HuH-7 (cell line): ENCODE data around the gene ZNF555.

ENCODE experiments used
- DNase-seq: peaks from one replicate; pipeline ENCODE4 v3.0.0; 2011; ENCODE audit warnings: low spot score

The ZNF555 gene

GRCh38 chr19:2824129-2824528 lies 17.1 kb upstream of the ZNF555 start:
- DNase-seq, result no peak

DNA sequence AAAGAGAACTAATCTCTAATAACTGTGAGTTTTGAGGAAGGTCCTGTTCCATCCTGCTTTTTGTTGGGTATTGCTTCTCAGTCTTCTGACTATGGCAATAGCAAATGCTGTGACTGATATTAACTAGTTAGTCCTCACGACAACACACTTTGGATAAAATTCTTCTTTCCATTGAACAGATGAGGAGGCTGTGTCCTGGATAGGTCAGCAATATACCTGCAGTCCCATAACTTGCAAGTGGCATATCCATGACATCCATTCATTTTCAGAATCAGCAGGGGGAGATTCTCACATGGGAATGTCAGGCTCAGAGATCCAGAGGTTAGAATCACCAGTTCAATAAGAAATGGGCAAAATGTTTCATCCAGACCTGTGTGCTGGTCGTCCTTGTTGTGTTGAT lies 14.3 kb upstream of the ZNF555 start:
- DNase-seq, result no peak

- no peak for DNase-seq
Measured at GRCh38 chr19:2827840-2828489, 13.3 kb upstream of the ZNF555 start.

DNA sequence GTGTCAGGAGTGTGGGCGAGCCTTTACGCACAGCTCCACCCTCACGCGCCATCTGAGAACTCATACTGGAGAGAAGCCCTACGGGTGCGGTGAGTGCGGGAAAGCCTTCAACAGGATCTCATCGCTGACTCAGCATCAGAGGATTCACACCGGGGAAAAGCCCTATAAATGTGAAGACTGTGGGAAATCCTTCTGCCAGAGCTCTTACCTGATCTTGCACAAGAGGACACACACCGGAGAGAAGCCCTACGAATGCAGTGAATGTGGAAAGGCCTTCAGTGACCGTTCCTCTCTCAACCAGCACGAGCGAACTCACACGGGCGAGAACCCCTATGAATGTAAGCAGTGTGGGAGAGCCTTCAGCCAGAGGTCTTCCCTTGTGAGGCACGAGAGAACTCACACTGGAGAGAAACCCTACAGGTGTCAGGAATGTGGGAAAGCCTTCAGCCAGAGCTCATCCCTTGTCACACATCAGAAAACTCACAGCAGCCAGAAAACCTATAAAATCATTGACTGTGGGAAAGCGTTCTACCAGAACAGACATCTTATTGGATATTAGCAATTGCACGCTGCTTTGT lies 6.9 kb upstream of the ZNF555 start:
- DNase-seq, result no peak

DNA sequence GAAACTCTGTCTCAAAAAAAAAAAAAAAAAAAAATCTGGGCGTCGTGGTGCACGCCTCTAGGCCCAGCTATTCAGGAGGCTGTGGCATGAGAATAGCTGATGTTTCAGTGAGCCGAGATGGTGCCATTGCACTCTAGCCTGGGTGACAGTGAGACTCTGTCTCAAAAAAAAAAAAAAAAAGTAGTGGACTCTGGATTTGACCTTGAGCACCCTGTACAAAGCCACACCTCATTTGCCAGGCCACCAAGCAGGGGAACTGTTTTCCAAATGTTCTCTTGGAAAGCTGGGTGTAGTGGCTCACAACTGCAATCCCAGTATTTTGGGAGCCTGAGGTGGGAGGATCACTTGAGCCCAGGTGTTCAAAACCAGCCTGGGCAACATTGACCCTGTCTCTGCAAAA lies 3.8 kb upstream of the ZNF555 start:
- no peak for DNase-seq

- no peak for DNase-seq
Measured at GRCh38 chr19:2841855-2842574, 740 bp downstream of the ZNF555 start.

DNA sequence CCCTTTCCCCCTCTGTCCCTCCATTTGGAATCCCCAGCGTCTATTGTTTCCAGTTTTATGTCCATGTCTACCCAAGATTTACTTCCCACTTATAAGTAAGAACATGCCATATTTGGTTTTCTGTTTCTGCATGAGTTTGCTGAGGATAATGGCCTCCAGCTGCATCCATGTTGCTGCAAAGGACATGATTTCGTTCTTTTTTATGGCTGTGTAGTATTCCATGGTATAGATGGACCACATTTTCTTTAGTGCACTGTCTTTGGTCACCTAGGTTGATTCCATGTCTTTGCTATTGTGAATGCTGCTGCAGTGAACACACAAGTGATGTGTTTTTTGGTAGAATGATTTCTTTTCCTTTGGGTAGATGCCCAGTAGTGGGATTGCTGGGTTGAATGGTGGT lies 3.8 kb downstream of the ZNF555 start:
- DNase-seq, result no peak

GRCh38 chr19:2846180-2846894 lies 5.1 kb downstream of the ZNF555 start:
- no peak for DNase-seq

DNA sequence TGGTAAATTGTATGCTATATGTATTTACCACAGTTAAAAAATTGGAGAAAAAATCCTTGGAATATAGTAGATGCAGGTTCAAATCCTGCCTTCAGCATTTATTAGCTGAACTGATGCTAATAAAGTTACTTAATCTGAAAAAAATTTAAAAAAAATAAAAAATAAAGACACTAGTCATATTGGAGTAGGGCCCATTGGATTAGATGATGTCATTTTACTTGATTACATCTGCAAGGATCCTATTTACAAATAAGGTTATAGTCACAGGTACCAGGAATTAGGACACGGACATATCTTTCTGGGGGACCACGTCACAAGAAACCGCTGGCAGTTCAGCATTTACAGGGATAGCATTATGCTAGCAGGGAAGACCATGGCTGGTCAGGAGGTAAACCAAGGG lies 6.2 kb downstream of the ZNF555 start:
- DNase-seq, result no peak

DNA sequence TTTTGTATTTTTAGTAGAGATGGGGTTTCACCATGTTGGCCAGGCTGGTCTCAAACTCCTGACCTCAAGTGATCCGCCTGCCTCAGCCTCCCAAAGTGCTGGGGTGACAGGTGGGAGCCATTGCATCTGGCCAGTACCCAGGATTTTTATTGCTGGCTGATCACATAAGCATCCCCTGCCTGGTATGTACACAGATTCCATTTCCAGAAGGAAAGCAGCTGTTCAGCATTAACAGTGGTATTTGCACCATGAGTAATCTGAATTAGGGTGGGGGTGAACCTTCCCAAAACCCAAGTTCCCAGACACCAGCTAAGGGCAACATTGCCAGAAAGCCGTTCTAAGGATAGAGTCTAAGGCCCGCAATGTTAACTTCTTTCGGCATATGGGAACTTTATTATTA lies 7.3 kb downstream of the ZNF555 start:
- no peak for DNase-seq

DNA sequence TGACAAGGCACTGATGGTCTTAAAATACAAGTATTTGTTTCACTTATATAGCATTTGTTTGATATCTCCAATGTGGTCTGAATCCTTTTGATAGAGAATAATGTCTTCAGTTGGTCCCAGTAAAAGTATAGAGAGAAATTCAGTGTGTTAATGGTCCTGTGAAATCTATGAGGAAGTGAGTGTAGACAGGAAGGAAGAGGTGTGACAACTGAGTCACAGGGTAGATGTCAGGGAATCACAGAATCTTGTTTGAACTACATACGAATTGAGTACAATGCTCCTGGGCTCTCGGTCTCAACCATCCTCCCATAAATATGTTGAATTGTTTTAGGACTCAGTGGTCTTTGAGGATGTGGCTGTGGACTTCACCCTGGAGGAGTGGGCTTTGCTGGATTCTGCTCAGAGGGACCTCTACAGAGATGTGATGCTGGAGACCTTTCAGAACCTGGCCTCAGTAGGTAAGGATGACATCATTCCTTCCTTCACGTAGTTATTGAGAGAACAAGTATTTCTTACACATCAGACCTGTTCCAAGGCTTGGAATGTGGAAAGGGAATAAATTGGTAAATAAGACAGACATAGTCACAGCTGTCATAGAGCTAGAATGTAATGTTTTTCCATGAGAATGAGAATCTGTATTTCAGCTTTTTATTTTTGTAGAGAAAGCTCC lies 9.1 kb downstream of the ZNF555 start:
- DNase-seq, result no peak

GRCh38 chr19:2852598-2852997 lies 11.3 kb downstream of the ZNF555 start:
- no peak for DNase-seq

GRCh38 chr19:2853015-2853606 lies 11.8 kb downstream of the ZNF555 start:
- DNase-seq, result no peak

- DNase-seq, result no peak
Measured at GRCh38 chr19:2854849-2855248, 13.6 kb downstream of the ZNF555 start.

DNA sequence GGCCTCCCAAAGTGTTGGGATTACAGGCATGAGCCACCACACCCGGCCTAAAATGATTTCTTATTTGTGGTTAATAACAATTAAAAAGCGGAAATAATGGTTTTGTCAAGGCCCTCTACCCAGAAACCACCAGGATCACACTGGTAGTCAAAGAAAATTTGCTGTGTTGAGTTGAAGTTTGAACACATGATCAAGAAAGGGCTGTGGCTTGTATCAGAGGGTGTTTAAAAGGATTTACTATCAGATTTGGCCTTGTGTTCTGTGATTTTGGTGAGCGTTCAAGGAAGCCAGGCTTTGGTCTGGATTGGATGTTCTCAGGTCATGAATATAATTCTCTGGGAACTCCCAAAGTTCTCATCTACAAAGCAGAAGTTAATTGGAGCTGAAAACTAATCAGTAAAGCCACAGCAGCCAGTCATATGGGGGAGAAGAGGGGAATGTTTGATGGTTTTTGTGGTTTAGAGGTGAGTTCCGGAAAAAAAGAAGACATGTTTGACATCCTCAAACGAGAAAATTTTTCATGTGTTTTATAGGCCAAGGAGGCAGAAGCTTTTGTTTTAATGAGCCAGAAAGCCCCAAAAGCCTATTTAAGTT lies 15.3 kb downstream of the ZNF555 start:
- no peak for DNase-seq

- no peak for DNase-seq
Measured at GRCh38 chr19:2858864-2859263, 17.6 kb downstream of the ZNF555 start.

GRCh38 chr19:2863816-2864215 lies 22.5 kb downstream of the ZNF555 start:
- no peak for DNase-seq

DNA sequence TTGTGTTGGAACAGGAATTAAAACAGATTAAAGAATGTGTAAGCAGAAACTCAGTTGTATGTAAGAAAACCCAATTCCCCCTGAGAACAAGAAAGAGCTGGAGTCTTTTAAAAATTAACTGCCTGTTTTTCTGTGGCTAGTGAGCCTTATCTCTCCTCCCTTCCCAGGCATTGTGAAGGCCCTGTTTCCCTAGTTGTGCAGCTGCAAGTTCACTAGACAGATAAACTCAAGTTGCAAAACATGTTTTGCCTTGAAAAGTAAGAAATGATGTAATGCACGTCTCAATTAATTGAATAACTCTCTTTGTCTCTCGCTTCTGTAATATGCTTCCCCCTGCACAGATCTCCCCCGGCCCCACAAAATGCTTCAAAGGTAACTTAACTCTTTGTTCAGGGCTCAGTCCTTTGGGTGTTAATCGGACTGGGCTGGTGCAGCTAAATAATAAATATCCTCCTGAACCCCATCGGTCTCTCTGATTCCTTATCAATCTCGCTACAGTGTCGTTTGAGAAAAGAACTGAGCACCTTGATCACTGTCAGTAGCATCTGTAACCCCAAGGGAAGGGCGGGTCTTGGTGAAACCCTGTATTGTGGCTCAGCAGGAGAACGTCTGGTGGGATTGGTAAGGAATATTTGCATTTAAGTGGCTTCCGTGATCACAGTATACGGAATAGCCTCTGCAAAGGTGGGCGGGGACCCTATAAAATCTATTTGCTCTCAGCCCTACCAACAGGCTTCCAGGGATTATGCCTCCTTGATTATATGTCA lies 24.2 kb downstream of the ZNF555 start:
- no peak for DNase-seq

GRCh38 chr19:2866495-2867024 lies 25.3 kb downstream of the ZNF555 start:
- no peak for DNase-seq
